Loucy (cell line): Measurements from ENCODE around the gene YIF1A.

Experiments
- CTCF ChIP-seq: fragments of 200-600 bp; sonication (generic); conservative IDR thresholded peaks from 2 replicates; pipeline ENCODE4 v1.5.1; 2014; ENCODE audit warnings: mild to moderate bottlenecking, antibody characterized with exemption, low read length
- EZH2phosphoT487 ChIP-seq: fragments of 200-600 bp; IDR thresholded peaks from 2 replicates; pipeline ENCODE4 v1.6.1; 2018; ENCODE audit warnings: antibody characterized with exemption, mild to moderate bottlenecking, moderate library complexity, borderline replicate concordance

- TF ChIP-seq CTCF (no peak), EZH2phosphoT487 (no peak)
These were observed 7.0 kb downstream of the YIF1A start for GRCh38 chr11:66281776-66282467.
